GM12878 (cell line): ENCODE results near the gene LRRC73. TPM values are rescaled to one million over a fixed set of nuclear protein-coding genes. Genes with fewer than 3 reads are reported as not detected.

Experiments used
- ATAC-seq: fragments of 200-7000 bp; cut with Tn5 transposase; 3 replicates; pipeline ENCODE4 v1.9.1; 2020; ENCODE audit warnings: mild to moderate bottlenecking, moderate library complexity
- BruUV-seq: library from RNA; stranded (reverse); fragments of 400-500 nt; replicated peaks from 2 replicates; lab custom pipeline; 2021; lab: Mats Ljungman, UMichigan
- CTCF ChIA-PET: fragments of 300-600 bp; sonication (Branson Sonifier 250); formaldehyde crosslinking; extraction: SDS; loops from one replicate; lab custom pipeline; 2021; ENCODE audit warnings: inconsistent platforms; lab: Yijun Ruan, JAX
- POLR2A ChIA-PET: fragments of 350-600 bp; formaldehyde crosslinking; extraction: SDS; loops from one replicate; lab custom pipeline; 2021; ENCODE audit warnings: inconsistent platforms; lab: Charles Lee
- RAD21 ChIA-PET: fragments of 300-600 bp; sonication (Branson Sonifier 250); formaldehyde crosslinking; loops from one replicate; lab custom pipeline; 2023; ENCODE audit warnings: antibody characterized with exemption; ENCODE audit not compliant: unreplicated experiment; lab: Charles Lee
- SMC1A ChIA-PET: fragments of 300-600 bp; sonication (Branson Sonifier 250); formaldehyde crosslinking; loops from one replicate; lab custom pipeline; 2023; ENCODE audit not compliant: unreplicated experiment, uncharacterized antibody; lab: Charles Lee
- DNase-seq: peaks from one replicate; pipeline ENCODE4 v3.0.0-alpha.2; 2011; ENCODE audit warnings: low read depth, low spot score
- FAIRE-seq: peaks from 3 replicates; lab custom pipeline; 2011; peaks lifted over from hg19 to GRCh38; lab: Jason Lieb, UNC
- H2AFZ ChIP-seq: 2 replicates; pipeline ENCODE4 v1.6.0; 2011; ENCODE audit warnings: low read depth, low read length, control low read depth; ENCODE audit not compliant: control insufficient read depth
- H3K27ac ChIP-seq: 2 replicates; pipeline ENCODE4 v1.5.1; 2011; ENCODE audit warnings: control low read depth; ENCODE audit not compliant: control insufficient read depth, insufficient read depth
- H3K27me3 ChIP-seq, 2 experiments: replicated peaks in 1 of 2; 2 replicates each; pipeline versions ENCODE4 v1.6.0 to v1.6.1; 2011; ENCODE audit warnings: low read length in 1 of 2; ENCODE audit not compliant: control insufficient read depth in 2 of 2, insufficient read depth in 2 of 2
- H3K36me3 ChIP-seq, 2 experiments: 2 replicates each; pipeline ENCODE4 v1.5.1; 2011; ENCODE audit warnings: low read length in 1 of 2; ENCODE audit not compliant: control insufficient read depth in 2 of 2, insufficient read depth in 2 of 2
- H3K4me1 ChIP-seq: 2 replicates; pipeline ENCODE4 v1.6.1; 2011; ENCODE audit warnings: mild to moderate bottlenecking, low read length, moderate library complexity, mixed read lengths; ENCODE audit not compliant: control insufficient read depth, insufficient read depth
- H3K4me2 ChIP-seq: 2 replicates; pipeline ENCODE4 v1.6.0; 2011; ENCODE audit warnings: control low read depth; ENCODE audit not compliant: control insufficient read depth, insufficient read depth
- H3K4me3 ChIP-seq: fragments of 200-600 bp; sonication (generic); 2 replicates; pipeline ENCODE4 v1.5.1; 2016
- H3K79me2 ChIP-seq: 2 replicates; pipeline ENCODE4 v1.6.0; 2011; ENCODE audit warnings: low read length; ENCODE audit not compliant: control insufficient read depth, insufficient read depth
- H3K9ac ChIP-seq: 2 replicates; pipeline ENCODE4 v1.8.0; 2011; ENCODE audit warnings: low read length, control low read depth, mixed read lengths; ENCODE audit not compliant: control insufficient read depth, insufficient read depth
- H3K9me3 ChIP-seq: replicated peaks from 3 replicates; pipeline ENCODE4 v1.5.1; 2011; ENCODE audit warnings: mild to moderate bottlenecking, low read length; ENCODE audit not compliant: control insufficient read depth, insufficient read depth
- H4K20me1 ChIP-seq: 2 replicates; pipeline ENCODE4 v1.6.0; 2011; ENCODE audit not compliant: control insufficient read depth, insufficient read depth
- ATF2 ChIP-seq: IDR thresholded peaks from 2 replicates; pipeline ENCODE4 v1.6.1; 2012; ENCODE audit warnings: low read length, inconsistent platforms
- BMI1 ChIP-seq: fragments of 450-650 bp; IDR thresholded peaks from 2 replicates; pipeline ENCODE4 v1.6.1; 2016; ENCODE audit warnings: mild to moderate bottlenecking, moderate library complexity, borderline replicate concordance
- ESRRA ChIP-seq: IDR thresholded peaks from 2 replicates; pipeline ENCODE4 v1.6.1; 2012; ENCODE audit warnings: mild to moderate bottlenecking, low read length, improper control_type of control experiment
- KLF5 ChIP-seq: fragments of 450-650 bp; IDR thresholded peaks from 2 replicates; pipeline ENCODE4 v1.6.1; 2014; ENCODE audit warnings: mild to moderate bottlenecking; ENCODE audit not compliant: partially characterized antibody
- MTA3 ChIP-seq: IDR thresholded peaks from 2 replicates; pipeline ENCODE4 v1.6.1; 2012; ENCODE audit warnings: low read length, inconsistent platforms, borderline replicate concordance
- NBN ChIP-seq: fragments of 450-650 bp; IDR thresholded peaks from 2 replicates; pipeline ENCODE4 v1.6.1; 2016
- PRDM15 ChIP-seq: fragments of 450-650 bp; formaldehyde crosslinking; IDR thresholded peaks from 2 replicates; pipeline ENCODE4 v1.4.0; 2020; ENCODE audit warnings: mild to moderate bottlenecking, moderate library complexity
- SIX5 ChIP-seq: IDR thresholded peaks from 2 replicates; pipeline ENCODE4 v1.6.1; 2011; ENCODE audit warnings: mild to moderate bottlenecking, low read depth, low read length, moderate library complexity; ENCODE audit not compliant: severe bottlenecking
- SMAD5 ChIP-seq: IDR thresholded peaks from 2 replicates; pipeline ENCODE4 v1.6.1; 2016; ENCODE audit warnings: antibody characterized with exemption, low read depth
- SREBF2 ChIP-seq: IDR thresholded peaks from 2 replicates; pipeline ENCODE4 v1.6.1; 2012; ENCODE audit warnings: mild to moderate bottlenecking, low read length
- TCF7 ChIP-seq: IDR thresholded peaks from 2 replicates; pipeline ENCODE4 v1.6.1; 2014; ENCODE audit warnings: antibody characterized with exemption, borderline replicate concordance
- ZNF622 ChIP-seq: fragments of 450-650 bp; IDR thresholded peaks from 2 replicates; pipeline ENCODE4 v1.6.1; 2017; ENCODE audit warnings: mild to moderate bottlenecking, inconsistent platforms
- WGBS: methylation state at CpG from one replicate; pipeline ENCODE4 v1.1.6; 2016; ENCODE audit warnings: low lambda C conversion rate; ENCODE audit not compliant: insufficient replicate concordance, insufficient coverage; ENCODE audit errors: missing lambda C conversion rate; 5-methylcytosine and 5-hydroxymethylcytosine counted together
- in situ Hi-C: fragments of 300-500 bp; cut with MboI; formaldehyde crosslinking; loops from 9 replicates; pipeline ENCODE4 v1.14.3; 2018; ENCODE audit warnings: mixed read lengths
- intact Hi-C: fragments of 100-400 bp; cut with micrococcal nuclease; formaldehyde crosslinking; loops from one replicate; pipeline ENCODE4 v1.14.2; 2022; ENCODE audit not compliant: unreplicated experiment
- polyA plus RNA-seq, 11 experiments: library from polyadenylated mRNA; depleted of rRNA in 4 of 11; unstranded in 6 of 11; stranded (reverse) in 5 of 11; fragments of >200 nt; fragmentation: Nextera tagmentation in 4 of 11; fragmentation: Illumina TruSeq in 1 of 11; extraction: Ambion mirVana in 4 of 11; extraction: Trizol in 1 of 11; gene quantifications; 1 replicate in 1 of 11; 2 replicates in 10 of 11; pipeline versions ENCODE4 v1.2.1 to v1.2.3, GENCODE V29; 2011 to 2016; ENCODE audit warnings: inconsistent platforms in 2 of 11, missing spikeins in 2 of 11, low read depth in 1 of 11
- small RNA-seq: library from RNA; depleted of rRNA; stranded (forward); fragments of <200 nt; gene quantifications from one replicate; pipeline ENCODE3, GENCODE V24; 2014
- total RNA-seq, 4 experiments: library from RNA; depleted of rRNA in 3 of 4; stranded (reverse); fragments of >200 nt in 3 of 4; fragmentation: Illumina TruSeq in 1 of 4; extraction: Trizol in 1 of 4; gene quantifications; 2 replicates each; pipeline versions ENCODE4 v1.2.1 to v1.2.3, GENCODE V29; 2013 to 2021

The LRRC73 gene
- total and polyA plus RNA-seq, 10 of the 15 experiments (the other 5 are each of a cell fraction or from before 2014, with no cell fraction given) = 0.13 TPM; not detected in 9

DNA sequence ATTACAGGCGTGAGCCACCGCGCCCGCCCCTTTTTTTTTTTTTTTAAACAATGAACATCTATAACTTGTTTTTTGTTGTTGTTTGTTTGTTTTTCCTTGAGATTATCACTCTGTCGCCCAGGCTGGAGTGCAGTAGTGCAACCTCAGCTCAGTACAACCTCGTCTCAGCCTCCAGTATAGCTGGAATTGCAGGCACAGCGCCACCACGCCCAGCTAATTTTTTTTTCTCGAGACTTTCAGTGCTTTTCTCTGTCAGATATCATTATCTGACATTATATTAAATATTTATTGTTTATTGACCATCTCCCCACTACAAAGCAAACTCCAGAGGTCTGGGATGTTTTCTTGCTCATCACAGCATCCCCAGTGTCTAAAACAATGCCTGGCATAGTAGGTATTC, 52.5 kb downstream of the LRRC73 start:
- no peak overlapping the region for H3K27ac ChIP-seq
- no peak for ATAC-seq
- intact Hi-C loops (loop anchor here (10.0 kb wide), 1 partner anchor 617 kb away; no protein-coding TSS in a partner anchor), in situ Hi-C loops (no loop called here)
- CTCF ChIA-PET = interaction anchor here (1.2 to 4.7 kb wide), 3 partner anchors 14 to 49 kb away, joined by 4 to 27 read pairs (median 4); no protein-coding TSS in a partner anchor
- H4K20me1 ChIP-seq = no peaks in the 10 kb centered on the region
- SMC1A ChIA-PET = interaction anchor here (2.0 kb wide), 1 partner anchor 38 kb away, joined by 5 read pairs; no protein-coding TSS in a partner anchor
- H3K4me2 ChIP-seq = no peak overlapping the region
- no peaks in the 10 kb centered on the region for H3K79me2 ChIP-seq
- no peaks in the 10 kb centered on the region for H3K36me3 ChIP-seq
- H3K9me3 ChIP-seq = no peaks in the 10 kb centered on the region
- H3K9ac ChIP-seq = no peak overlapping the region
- RAD21 ChIA-PET = interaction anchor here (0.9 to 5.3 kb wide), 2 partner anchors 49 to 121 kb away, joined by 3 to 22 read pairs; no protein-coding TSS in a partner anchor
- FAIRE-seq = no peak
- no peak for DNase-seq
- H3K4me3 ChIP-seq = no peak overlapping the region
- no peak for TF ChIP-seq SIX5
- TF ChIP-seq ZNF622 = no peak
- TF ChIP-seq ATF2 = no peak
- TF ChIP-seq SREBF2 = no peak
- TF ChIP-seq PRDM15 (CRISPR knock-in tag) = no peak
- no peak for TF ChIP-seq BMI1
- TF ChIP-seq ESRRA = no peak
- no peak for TF ChIP-seq TCF7
- TF ChIP-seq MTA3 = no peak
- no peak for TF ChIP-seq NBN
- no peak for TF ChIP-seq KLF5
- no peak for TF ChIP-seq SMAD5
- TF ChIP-seq, all 136 proteins: peak for 0
- 75% methylated on average over 9 of the region's 9 CpGs for WGBS
- POLR2A ChIA-PET = interaction anchor here (0.7 kb wide), 3 partner anchors 79 to 469 kb away, joined by 3 to 6 read pairs (median 3); no protein-coding TSS in a partner anchor
- Histone ChIP-seq H3K27me3 (peaks cover 2 to 3% of the 10 kb centered on the region in 2 experiments; a peak in 3 of 4 replicates), H2AFZ (no peak overlapping the region), H3K4me1 (peaks cover 14% of the 10 kb centered on the region)
- BruUV-seq = no TSS peak

Small RNAs within 50 kb of the gene (small RNA-seq; reads per million reads assigned to genes)
- gene RF00426 = not detected
- gene RNU6-1113P = not detected

Other genes starting within 250 kb of the LRRC73 start
Only the 7 nearest of the 14 such genes appear.
- gene ABCC10, start 82.8 kb downstream of the LRRC73 start, total RNA-seq (2014; rRNA removed) = 6.9 and 7.7 TPM in 2 replicates
- 5.1 and 5.9 TPM in 2 replicates for gene ABCC10, start 82.8 kb downstream of the LRRC73 start, total RNA-seq (2014; rRNA removed; fragmentation: Illumina TruSeq; extraction: Trizol)
- 13.2 and 18.2 TPM in 2 replicates for gene ABCC10, start 82.8 kb downstream of the LRRC73 start, total RNA-seq (2021)
- 4.2 and 5.6 TPM in 2 replicates for gene ABCC10, start 82.8 kb downstream of the LRRC73 start, polyA plus RNA-seq (2011; rRNA removed)
- gene ABCC10, start 82.8 kb downstream of the LRRC73 start, polyA plus RNA-seq (2014; fragmentation: Illumina TruSeq; extraction: Trizol) = 5.4 and 9.5 TPM in 2 replicates
- under 1 TPM; 0.80 to 0.82 TPM for gene ABCC10, start 82.8 kb downstream of the LRRC73 start, polyA plus RNA-seq (2014; fragmentation: Nextera tagmentation; extraction: Ambion mirVana)
- gene ABCC10, start 82.8 kb downstream of the LRRC73 start, polyA plus RNA-seq (2014; rRNA removed) = 9.5 and 10.9 TPM in 2 replicates
- 1 to 10 TPM; 8.6 to 9.5 TPM for gene ABCC10, start 82.8 kb downstream of the LRRC73 start, polyA plus RNA-seq (2016; fragmentation: Nextera tagmentation; extraction: Ambion mirVana)
- 0.11 and 0.34 TPM in 2 replicates for gene DLK2, start 54.8 kb downstream of the LRRC73 start, total RNA-seq (2014; rRNA removed)
- not detected in 2 replicates for gene DLK2, start 54.8 kb downstream of the LRRC73 start, total RNA-seq (2014; rRNA removed; fragmentation: Illumina TruSeq; extraction: Trizol)
- gene DLK2, start 54.8 kb downstream of the LRRC73 start, total RNA-seq (2021) = 0.38 and 0.40 TPM in 2 replicates
- gene DLK2, start 54.8 kb downstream of the LRRC73 start, polyA plus RNA-seq (2011; rRNA removed) = 0.10 and 0.37 TPM in 2 replicates
- not detected in 2 replicates for gene DLK2, start 54.8 kb downstream of the LRRC73 start, polyA plus RNA-seq (2014; fragmentation: Illumina TruSeq; extraction: Trizol)
- gene DLK2, start 54.8 kb downstream of the LRRC73 start, polyA plus RNA-seq (2014; fragmentation: Nextera tagmentation; extraction: Ambion mirVana) = under 1 TPM in 1 of 2 experiments, not detected in 1; 0.03 TPM
- gene DLK2, start 54.8 kb downstream of the LRRC73 start, polyA plus RNA-seq (2014; rRNA removed) = 0.47 and 0.55 TPM in 2 replicates
- gene DLK2, start 54.8 kb downstream of the LRRC73 start, polyA plus RNA-seq (2016; fragmentation: Nextera tagmentation; extraction: Ambion mirVana) = under 1 TPM in 1 of 2 experiments, not detected in 1; 0.40 TPM
- gene TJAP1, start 32.8 kb downstream of the LRRC73 start, total RNA-seq (2014; rRNA removed) = 13.6 and 15.8 TPM in 2 replicates
- 6.2 and 8.1 TPM in 2 replicates for gene TJAP1, start 32.8 kb downstream of the LRRC73 start, total RNA-seq (2014; rRNA removed; fragmentation: Illumina TruSeq; extraction: Trizol)
- 22.6 and 26.5 TPM in 2 replicates for gene TJAP1, start 32.8 kb downstream of the LRRC73 start, total RNA-seq (2021)
- 10.8 and 18.0 TPM in 2 replicates for gene TJAP1, start 32.8 kb downstream of the LRRC73 start, polyA plus RNA-seq (2011; rRNA removed)
- 7.0 and 13.9 TPM in 2 replicates for gene TJAP1, start 32.8 kb downstream of the LRRC73 start, polyA plus RNA-seq (2014; fragmentation: Illumina TruSeq; extraction: Trizol)
- gene TJAP1, start 32.8 kb downstream of the LRRC73 start, polyA plus RNA-seq (2014; fragmentation: Nextera tagmentation; extraction: Ambion mirVana) = under 1 TPM; 0.11 to 0.42 TPM
- 18.9 and 23.9 TPM in 2 replicates for gene TJAP1, start 32.8 kb downstream of the LRRC73 start, polyA plus RNA-seq (2014; rRNA removed)
- gene TJAP1, start 32.8 kb downstream of the LRRC73 start, polyA plus RNA-seq (2016; fragmentation: Nextera tagmentation; extraction: Ambion mirVana) = 10 to 100 TPM; 10.0 to 11.7 TPM
- gene YIPF3, start 6.6 kb upstream of the LRRC73 start, total RNA-seq (2014; rRNA removed) = 45.0 and 46.5 TPM in 2 replicates
- gene YIPF3, start 6.6 kb upstream of the LRRC73 start, total RNA-seq (2014; rRNA removed; fragmentation: Illumina TruSeq; extraction: Trizol) = 20.2 and 20.5 TPM in 2 replicates
- gene YIPF3, start 6.6 kb upstream of the LRRC73 start, total RNA-seq (2021) = 43.0 and 47.6 TPM in 2 replicates
- 38.2 and 88.8 TPM in 2 replicates for gene YIPF3, start 6.6 kb upstream of the LRRC73 start, polyA plus RNA-seq (2011; rRNA removed)
- gene YIPF3, start 6.6 kb upstream of the LRRC73 start, polyA plus RNA-seq (2014; fragmentation: Illumina TruSeq; extraction: Trizol) = 33.5 and 42.4 TPM in 2 replicates
- 10 to 100 TPM; 25.0 to 29.8 TPM for gene YIPF3, start 6.6 kb upstream of the LRRC73 start, polyA plus RNA-seq (2014; fragmentation: Nextera tagmentation; extraction: Ambion mirVana)
- gene YIPF3, start 6.6 kb upstream of the LRRC73 start, polyA plus RNA-seq (2014; rRNA removed) = 36.6 and 44.3 TPM in 2 replicates
- 10 to 100 TPM; 60.4 TPM for gene YIPF3, start 6.6 kb upstream of the LRRC73 start, polyA plus RNA-seq (2016; fragmentation: Nextera tagmentation; extraction: Ambion mirVana)
- gene POLR1C, start 6.7 kb upstream of the LRRC73 start, total RNA-seq (2014; rRNA removed) = 40.0 and 42.8 TPM in 2 replicates
- 39.0 and 40.7 TPM in 2 replicates for gene POLR1C, start 6.7 kb upstream of the LRRC73 start, total RNA-seq (2014; rRNA removed; fragmentation: Illumina TruSeq; extraction: Trizol)
- gene POLR1C, start 6.7 kb upstream of the LRRC73 start, total RNA-seq (2021) = 48.9 and 51.2 TPM in 2 replicates
- 93.5 and 108 TPM in 2 replicates for gene POLR1C, start 6.7 kb upstream of the LRRC73 start, polyA plus RNA-seq (2011; rRNA removed)
- gene POLR1C, start 6.7 kb upstream of the LRRC73 start, polyA plus RNA-seq (2014; fragmentation: Illumina TruSeq; extraction: Trizol) = 63.9 and 96.9 TPM in 2 replicates
- 100 to 1,000 TPM; 164 to 180 TPM for gene POLR1C, start 6.7 kb upstream of the LRRC73 start, polyA plus RNA-seq (2014; fragmentation: Nextera tagmentation; extraction: Ambion mirVana)
- 51.2 and 53.9 TPM in 2 replicates for gene POLR1C, start 6.7 kb upstream of the LRRC73 start, polyA plus RNA-seq (2014; rRNA removed)
- 10 to 100 TPM; 68.5 to 72.1 TPM for gene POLR1C, start 6.7 kb upstream of the LRRC73 start, polyA plus RNA-seq (2016; fragmentation: Nextera tagmentation; extraction: Ambion mirVana)
- gene XPO5, start 65.7 kb upstream of the LRRC73 start, total RNA-seq (2014; rRNA removed) = 42.1 and 55.9 TPM in 2 replicates
- 33.3 and 34.3 TPM in 2 replicates for gene XPO5, start 65.7 kb upstream of the LRRC73 start, total RNA-seq (2014; rRNA removed; fragmentation: Illumina TruSeq; extraction: Trizol)
- gene XPO5, start 65.7 kb upstream of the LRRC73 start, total RNA-seq (2021) = 56.9 and 76.0 TPM in 2 replicates
- 56.8 and 68.5 TPM in 2 replicates for gene XPO5, start 65.7 kb upstream of the LRRC73 start, polyA plus RNA-seq (2011; rRNA removed)
- 40.2 and 48.0 TPM in 2 replicates for gene XPO5, start 65.7 kb upstream of the LRRC73 start, polyA plus RNA-seq (2014; fragmentation: Illumina TruSeq; extraction: Trizol)
- 10 to 100 TPM; 11.3 to 21.7 TPM for gene XPO5, start 65.7 kb upstream of the LRRC73 start, polyA plus RNA-seq (2014; fragmentation: Nextera tagmentation; extraction: Ambion mirVana)
- gene XPO5, start 65.7 kb upstream of the LRRC73 start, polyA plus RNA-seq (2014; rRNA removed) = 41.0 and 41.1 TPM in 2 replicates
- 10 to 100 TPM; 38.2 to 49.6 TPM for gene XPO5, start 65.7 kb upstream of the LRRC73 start, polyA plus RNA-seq (2016; fragmentation: Nextera tagmentation; extraction: Ambion mirVana)
- gene POLH, start 65.8 kb upstream of the LRRC73 start, total RNA-seq (2014; rRNA removed) = 16.5 and 17.8 TPM in 2 replicates
- 16.2 and 17.7 TPM in 2 replicates for gene POLH, start 65.8 kb upstream of the LRRC73 start, total RNA-seq (2014; rRNA removed; fragmentation: Illumina TruSeq; extraction: Trizol)
- 22.8 and 28.0 TPM in 2 replicates for gene POLH, start 65.8 kb upstream of the LRRC73 start, total RNA-seq (2021)
- gene POLH, start 65.8 kb upstream of the LRRC73 start, polyA plus RNA-seq (2011; rRNA removed) = 33.6 and 43.4 TPM in 2 replicates
- gene POLH, start 65.8 kb upstream of the LRRC73 start, polyA plus RNA-seq (2014; fragmentation: Illumina TruSeq; extraction: Trizol) = 19.6 and 19.7 TPM in 2 replicates
- gene POLH, start 65.8 kb upstream of the LRRC73 start, polyA plus RNA-seq (2014; fragmentation: Nextera tagmentation; extraction: Ambion mirVana) = 1 to 10 TPM; 5.5 to 6.3 TPM
- 12.3 and 13.1 TPM in 2 replicates for gene POLH, start 65.8 kb upstream of the LRRC73 start, polyA plus RNA-seq (2014; rRNA removed)
- gene POLH, start 65.8 kb upstream of the LRRC73 start, polyA plus RNA-seq (2016; fragmentation: Nextera tagmentation; extraction: Ambion mirVana) = 10 to 100 TPM; 23.5 to 26.0 TPM